Esophagus muscularis mucosa (tissue), 4 donors: ENCODE measurements around the gene COX4I1. TPM values are rescaled to one million over a fixed set of nuclear protein-coding genes. Genes with fewer than 3 reads are reported as not detected.

Experiments
- DNase-seq: peaks from one replicate; pipeline ENCODE4 v3.0.0-alpha.2; 2017; ENCODE audit errors: extremely low spot score
- H3K27ac ChIP-seq, 4 donors: fragments of 200-600 bp; sonication (generic); replicated peaks in 1 of 4; 1 replicate in 3 of 4; 2 replicates in 1 of 4; pipeline ENCODE4 v1.5.1; 2016 to 2019; ENCODE audit warnings: mild to moderate bottlenecking in 1 of 4
- H3K27me3 ChIP-seq, 4 donors: fragments of 200-600 bp; sonication (generic); one replicate each; pipeline versions ENCODE4 v1.5.1 to v1.6.0; 2016 to 2019
- H3K36me3 ChIP-seq, 4 donors: fragments of 200-600 bp; sonication (generic); one replicate each; pipeline ENCODE4 v1.5.1; 2016 to 2019
- H3K4me1 ChIP-seq, 4 donors: fragments of 200-600 bp; sonication (generic); one replicate each; pipeline ENCODE4 v1.5.1; 2016 to 2019
- H3K4me3 ChIP-seq, 4 donors: fragments of 200-600 bp; sonication (generic); 1 replicate in 2 of 4; 2 replicates in 2 of 4; pipeline ENCODE4 v1.5.1; 2016 to 2019; ENCODE audit warnings: mild to moderate bottlenecking in 4 of 4, moderate library complexity in 1 of 4
- H3K9me3 ChIP-seq, 4 donors: fragments of 200-600 bp; sonication (generic); 1 replicate in 3 of 4; 2 replicates in 1 of 4; pipeline ENCODE4 v1.5.1; 2016 to 2019
- CTCF ChIP-seq, 3 experiments: fragments of 200-600 bp in 2 of 3; fragments of 450-650 bp in 1 of 3; sonication (generic) in 2 of 3; IDR thresholded peaks; one replicate each; pipeline ENCODE4 v1.5.1; 2017 to 2019; ENCODE audit warnings: antibody characterized with exemption in 3 of 3, mild to moderate bottlenecking in 2 of 3, moderate library complexity in 1 of 3
- EP300 ChIP-seq: sonication (generic); formaldehyde crosslinking; IDR thresholded peaks from one replicate; pipeline ENCODE4 v1.6.1; 2017; ENCODE audit warnings: antibody characterized with exemption
- POLR2A ChIP-seq: fragments of 450-650 bp; IDR thresholded peaks from one replicate; pipeline ENCODE4 v1.6.1; 2017; ENCODE audit warnings: antibody characterized with exemption, moderate library complexity, mild to moderate bottlenecking, low read depth
- POLR2AphosphoS5 ChIP-seq, 2 donors: sonication (generic); formaldehyde crosslinking; IDR thresholded peaks; one replicate each; pipeline ENCODE4 v1.6.1; 2017; ENCODE audit warnings: antibody characterized with exemption in 2 of 2
- WGBS: methylation state at CpG from one replicate; pipeline ENCODE4 v1.1.5; 2018; 5-methylcytosine and 5-hydroxymethylcytosine counted together
- intact Hi-C: fragments of 100-400 bp; cut with DNase I; formaldehyde crosslinking; loops from one replicate; pipeline ENCODE4 v1.15.1; 2023
- total RNA-seq, 4 donors: library from RNA; depleted of rRNA; stranded (reverse); fragments of >200 nt; gene quantifications; one replicate each; pipeline versions ENCODE4 v1.1.0 to v1.2.1, GENCODE V29; 2016

The COX4I1 gene
- total RNA-seq, 4 donors from 2014 or later, result 555 to 640 (median 575) TPM

GRCh38 chr16:85810097-85810741 lies 10.7 kb downstream of the COX4I1 start:
- no peak for DNase-seq
- peaks cover 0 to 8% (median 0%) of the 10 kb centered on the region in 4 donors for H3K4me1 ChIP-seq
- peaks cover 0 to 22% (median 0%) of the 10 kb centered on the region in 4 donors for H3K27me3 ChIP-seq
- intact Hi-C loops, result no loop called here
- no peak for TF ChIP-seq CTCF (IDR thresholded peaks at IDR 0.05)
- TF ChIP-seq POLR2A, result no peak
- TF ChIP-seq EP300, result no peak
- TF ChIP-seq POLR2AphosphoS5 (IDR thresholded peaks at IDR 0.05), result no peak
- peaks cover 21 to 22% (median 22%) of the 10 kb centered on the region in 4 donors for H3K36me3 ChIP-seq
- H3K27ac ChIP-seq, result no peak overlapping the region
- no peak overlapping the region for H3K4me3 ChIP-seq
- 90% methylated on average over 13 of the region's 13 CpGs for WGBS
- no peaks in the 10 kb centered on the region for H3K9me3 ChIP-seq

- Histone ChIP-seq H3K9me3 (no peaks in the 10 kb centered on the region), H3K27me3 (peaks cover 0 to 22% (median 0%) of the 10 kb centered on the region in 4 donors), H3K4me3 (no peak overlapping the region), H3K4me1 (peaks cover 0 to 8% (median 0%) of the 10 kb centered on the region in 4 donors), H3K27ac (no peak overlapping the region), H3K36me3 (peaks cover 16 to 17% (median 16%) of the 10 kb centered on the region in 4 donors)
- no peak for DNase-seq
- intact Hi-C loops, result no loop called here
- WGBS, result 89% methylated on average over 7 of the region's 7 CpGs
- TF ChIP-seq POLR2AphosphoS5 (IDR thresholded peaks at IDR 0.05), result no peak
- TF ChIP-seq CTCF (IDR thresholded peaks at IDR 0.05), result no peak
- no peak for TF ChIP-seq POLR2A
Measured at GRCh38 chr16:85810742-85811115, 11.2 kb downstream of the COX4I1 start.

- no peak overlapping the region for H3K27ac ChIP-seq
- H3K27me3 ChIP-seq, result peaks cover 0 to 22% (median 0%) of the 10 kb centered on the region in 4 donors
- intact Hi-C loops, result no loop called here
- H3K4me1 ChIP-seq, result peaks cover 0 to 8% (median 0%) of the 10 kb centered on the region in 4 donors
- 40% methylated on average over 27 of the region's 37 CpGs for WGBS
- H3K9me3 ChIP-seq, result no peaks in the 10 kb centered on the region
- TF ChIP-seq CTCF (IDR thresholded peaks at IDR 0.05), result no peak
- TF ChIP-seq POLR2A, result no peak
- no peak for TF ChIP-seq POLR2AphosphoS5 (IDR thresholded peaks at IDR 0.05)
- no peak for TF ChIP-seq EP300
- no peak for DNase-seq
- H3K36me3 ChIP-seq, result peaks cover 1 to 2% (median 2%) of the 10 kb centered on the region in 4 donors
- no peak overlapping the region for H3K4me3 ChIP-seq
Measured at GRCh38 chr16:85812031-85812807, 12.7 kb downstream of the COX4I1 start.

GRCh38 chr16:85812811-85813700 lies 13.6 kb downstream of the COX4I1 start:
- WGBS, result 84% methylated on average over 18 of the region's 20 CpGs
- H3K27ac ChIP-seq, result no peak overlapping the region
- no peak overlapping the region for H3K4me3 ChIP-seq
- H3K9me3 ChIP-seq, result no peaks in the 10 kb centered on the region
- peaks cover 0 to 22% (median 0%) of the 10 kb centered on the region in 4 donors for H3K27me3 ChIP-seq
- no peak for DNase-seq
- TF ChIP-seq POLR2A (no peak), POLR2AphosphoS5 (IDR thresholded peaks at IDR 0.05) (no peak), EP300 (no peak), CTCF (IDR thresholded peaks at IDR 0.05) (no peak)
- intact Hi-C loops, result no loop called here
- no peaks in the 10 kb centered on the region for H3K36me3 ChIP-seq
- peaks cover 0 to 8% (median 0%) of the 10 kb centered on the region in 4 donors for H3K4me1 ChIP-seq
